HepG2 (cell line): ENCODE data around the gene MAP3K19. TPM values are rescaled to one million over a fixed set of nuclear protein-coding genes. Genes with fewer than 3 reads are reported as not detected.
A peak's percentile ranks its signal among the peaks of the same experiment; 100 is the strongest.

Experiments used
- BATF2 ChIP-seq: sonication (generic); formaldehyde crosslinking; IDR thresholded peaks from 2 replicates; pipeline ENCODE4 v1.8.0; 2022; ENCODE audit warnings: mild to moderate bottlenecking, missing genetic modification reagents, moderate library complexity
- CREB1 ChIP-seq, 2 experiments: fragments of 450-650 bp in 1 of 2; IDR thresholded peaks; 2 replicates each; pipeline ENCODE4 v1.6.1; 2016 to 2017; ENCODE audit warnings: control low read depth in 1 of 2, mild to moderate bottlenecking in 1 of 2, missing compliant biosample characterization in 1 of 2, missing genetic modification characterization in 1 of 2
- EEA1 ChIP-seq: sonication (generic); formaldehyde crosslinking; IDR thresholded peaks from 2 replicates; pipeline ENCODE4 v1.5.1; 2020; ENCODE audit warnings: mild to moderate bottlenecking, missing genetic modification reagents, borderline replicate concordance
- HNF4G ChIP-seq, 2 experiments: sonication (generic) in 1 of 2; formaldehyde crosslinking in 1 of 2; IDR thresholded peaks; 2 replicates each; pipeline versions ENCODE4 v1.4.0 to v1.6.1; 2011 to 2020; ENCODE audit warnings: borderline replicate concordance in 2 of 2, low read depth in 2 of 2, mild to moderate bottlenecking in 2 of 2, low read length in 1 of 2, missing genetic modification reagents in 1 of 2, moderate library complexity in 1 of 2
- ISX ChIP-seq: sonication (generic); formaldehyde crosslinking; conservative IDR thresholded peaks from 2 replicates; pipeline ENCODE4 v1.5.0; 2020; ENCODE audit warnings: missing genetic modification reagents
- MXD1 ChIP-seq: sonication (generic); formaldehyde crosslinking; IDR thresholded peaks from 2 replicates; pipeline ENCODE4 v1.4.0; 2020; ENCODE audit warnings: mild to moderate bottlenecking, missing genetic modification reagents
- NAIF1 ChIP-seq: sonication (generic); formaldehyde crosslinking; IDR thresholded peaks from 2 replicates; pipeline ENCODE4 v1.5.0; 2020; ENCODE audit warnings: mild to moderate bottlenecking, missing genetic modification reagents, borderline replicate concordance
- NFIB ChIP-seq: sonication (generic); formaldehyde crosslinking; IDR thresholded peaks from 2 replicates; pipeline ENCODE4 v1.9.0; 2021; ENCODE audit warnings: missing genetic modification reagents, mild to moderate bottlenecking, borderline replicate concordance
- PPARG ChIP-seq: conservative IDR thresholded peaks from 2 replicates; pipeline ENCODE4 v1.6.1; 2016; ENCODE audit warnings: missing biosample characterization, missing genetic modification reagents
- REPIN1 ChIP-seq: sonication (generic); formaldehyde crosslinking; IDR thresholded peaks from 2 replicates; pipeline ENCODE4 v1.8.0; 2022; ENCODE audit warnings: missing genetic modification reagents, low read depth, mild to moderate bottlenecking, borderline replicate concordance
- SMYD3 ChIP-seq: sonication (generic); formaldehyde crosslinking; IDR thresholded peaks from 2 replicates; pipeline ENCODE4 v1.8.1; 2023; ENCODE audit warnings: mild to moderate bottlenecking, missing genetic modification reagents
- TEF ChIP-seq: sonication (generic); formaldehyde crosslinking; IDR thresholded peaks from 2 replicates; pipeline ENCODE4 v1.5.0; 2020; ENCODE audit warnings: missing genetic modification reagents
- ZBTB3 ChIP-seq: sonication (generic); formaldehyde crosslinking; IDR thresholded peaks from 2 replicates; pipeline ENCODE4 v1.4.0; 2020; ENCODE audit warnings: low read depth, mild to moderate bottlenecking, moderate library complexity, missing genetic modification reagents, borderline replicate concordance
- ZFP41 ChIP-seq: sonication (generic); formaldehyde crosslinking; IDR thresholded peaks from 2 replicates; pipeline ENCODE4 v1.4.0; 2020; ENCODE audit warnings: mild to moderate bottlenecking, missing genetic modification reagents, borderline replicate concordance
- ZFYVE20 ChIP-seq: sonication (generic); formaldehyde crosslinking; IDR thresholded peaks from 2 replicates; pipeline ENCODE4 v1.8.0; 2023; ENCODE audit warnings: low read depth, mild to moderate bottlenecking, moderate library complexity, missing genetic modification reagents, borderline replicate concordance
- ZNF10 ChIP-seq: sonication (generic); formaldehyde crosslinking; IDR thresholded peaks from 2 replicates; pipeline ENCODE4 v1.4.0; 2020; ENCODE audit warnings: mild to moderate bottlenecking, low read depth, missing genetic modification reagents, borderline replicate concordance
- ZNF230 ChIP-seq: sonication (generic); formaldehyde crosslinking; IDR thresholded peaks from 2 replicates; pipeline ENCODE4 v1.4.0; 2020; ENCODE audit warnings: mild to moderate bottlenecking, missing genetic modification reagents
- ZNF441 ChIP-seq: sonication (generic); formaldehyde crosslinking; IDR thresholded peaks from 2 replicates; pipeline ENCODE4 v1.7.0; 2021; ENCODE audit warnings: missing genetic modification reagents, borderline replicate concordance
- ZNF549 ChIP-seq: sonication (generic); formaldehyde crosslinking; IDR thresholded peaks from 2 replicates; pipeline ENCODE4 v1.5.0; 2020; ENCODE audit warnings: missing genetic modification reagents
- ZNF577 ChIP-seq: sonication (generic); formaldehyde crosslinking; IDR thresholded peaks from 2 replicates; pipeline ENCODE4 v1.4.0; 2020; ENCODE audit warnings: mild to moderate bottlenecking, low read depth, missing genetic modification reagents, borderline replicate concordance
- ZNF652 ChIP-seq: IDR thresholded peaks from 2 replicates; pipeline ENCODE4 v1.6.1; 2016; ENCODE audit warnings: low read depth, borderline replicate concordance
- ZNF710 ChIP-seq: sonication (generic); formaldehyde crosslinking; IDR thresholded peaks from 2 replicates; pipeline ENCODE4 v1.5.0; 2020; ENCODE audit warnings: mild to moderate bottlenecking, missing genetic modification reagents, borderline replicate concordance
- polyA plus RNA-seq, 8 experiments: library from polyadenylated mRNA; depleted of rRNA in 3 of 8; stranded (reverse) in 7 of 8; unstranded in 1 of 8; fragments of >200 nt; fragmentation: Illumina TruSeq in 4 of 8; extraction: Trizol in 4 of 8; gene quantifications; 2 replicates each; pipeline versions ENCODE4 v1.2.1 to v1.2.3, GENCODE V29; 2011 to 2016; ENCODE audit warnings: low read depth in 4 of 8, missing spikeins in 1 of 8, mixed read lengths in 1 of 8; ENCODE audit not compliant: insufficient read depth in 1 of 8
- total RNA-seq, 5 experiments: library from RNA; depleted of rRNA; stranded (reverse); fragments of >200 nt; fragmentation: Illumina TruSeq; extraction: Trizol; gene quantifications; 2 replicates each; pipeline ENCODE4 v1.2.3, GENCODE V29; 2016; ENCODE audit warnings: low read depth in 1 of 5

Gene MAP3K19
- total and polyA plus RNA-seq, 2 of the 13 experiments (the other 11 are each of a cell fraction or from before 2014, with no cell fraction given): not detected

GRCh38 chr2:134918526-134919340 is 128.5 kb downstream of the MAP3K19 start, which contains the start of gene CCNT2 (continued):
- TF ChIP-seq ZNF710 (CRISPR knock-in tag) (peak; percentile 79), CREB1 (IDR thresholded peaks at IDR 0.05) (peak; percentile 95), CREB1 (CRISPR knock-in tag; IDR thresholded peaks at IDR 0.05) (peak; percentile 97), ISX (CRISPR knock-in tag) (peak; percentile 67; the same call in 1 of the 2 replicates), MXD1 (CRISPR knock-in tag) (peak; percentile 95), ZNF577 (CRISPR knock-in tag) (no peak), HNF4G (IDR thresholded peaks at IDR 0.05; ENCODE audit: borderline replicate concordance, low read depth, low read length) (no peak), HNF4G (CRISPR knock-in tag; IDR thresholded peaks at IDR 0.05; ENCODE audit: borderline replicate concordance, low read depth) (0 out of 2 replicates have a peak, but pooled peaks have one; percentile 37), NFIB (CRISPR knock-in tag) (no peak), ZNF10 (no peak), NAIF1 (CRISPR knock-in tag) (peak; percentile 88; the same call in 1 of the 2 replicates), TEF (CRISPR knock-in tag) (0 out of 2 replicates have a peak, but pooled peaks have one; percentile 67), ZBTB3 (no peak), ZFYVE20 (CRISPR knock-in tag) (no peak), ZNF652 (no peak), ZNF549 (CRISPR knock-in tag) (no peak), ZFP41 (CRISPR knock-in tag) (peak; percentile 90; the same call in 1 of the 2 replicates), PPARG (CRISPR knock-in tag) (no peak), ZNF441 (peak; percentile 84), REPIN1 (CRISPR knock-in tag) (peak; percentile 87; the same call in 1 of the 2 replicates), ZNF230 (CRISPR knock-in tag) (peak; percentile 87; the same call in 1 of the 2 replicates), BATF2 (CRISPR knock-in tag) (peak; percentile 80; the same call in 1 of the 2 replicates), SMYD3 (no peak), EEA1 (CRISPR knock-in tag) (no peak; the same call in 1 of the 2 replicates)
